Nephron progenitor cell (in vitro differentiated cells): ENCODE measurements around the gene ATP8B3.

Source experiments
- DNase-seq: peaks from one replicate; pipeline ENCODE4 v3.0.0; 2021
- H3K27ac Mint-ChIP-seq: 2 replicates; pipeline ENCODE4 v1.8.0; 2021; ENCODE audit warnings: mild to moderate bottlenecking, moderate library complexity, mixed read lengths
- H3K27me3 Mint-ChIP-seq: 2 replicates; pipeline ENCODE4 v1.8.0; 2021; ENCODE audit warnings: mild to moderate bottlenecking, low read depth, mixed read lengths; ENCODE audit not compliant: poor library complexity
- H3K36me3 Mint-ChIP-seq: 2 replicates; pipeline ENCODE4 v1.8.0; 2021; ENCODE audit warnings: low read depth, mixed read lengths
- H3K4me1 Mint-ChIP-seq: 2 replicates; pipeline ENCODE4 v1.8.0; 2021; ENCODE audit warnings: mixed read lengths
- H3K4me3 Mint-ChIP-seq: 2 replicates; pipeline ENCODE4 v1.8.0; 2021; ENCODE audit warnings: mild to moderate bottlenecking, moderate library complexity, mixed read lengths
- H3K9me3 Mint-ChIP-seq: 2 replicates; pipeline ENCODE4 v1.8.0; 2021; ENCODE audit warnings: mild to moderate bottlenecking, moderate library complexity, mixed read lengths
- CTCF ChIP-seq: fragments of 200-600 bp; sonication (generic); IDR thresholded peaks from 2 replicates; pipeline ENCODE4 v1.5.0; 2021; ENCODE audit warnings: antibody characterized with exemption

The ATP8B3 gene

GRCh38 chr19:1744133-1744665, 67.9 kb downstream of the ATP8B3 start:
- no peak overlapping the region for H3K27ac Mint-ChIP-seq
- no peak overlapping the region for H3K4me3 Mint-ChIP-seq
- H3K36me3 Mint-ChIP-seq = no peaks in the 10 kb centered on the region
- DNase-seq = no peak
- no peak for TF ChIP-seq CTCF
- H3K27me3 Mint-ChIP-seq = peaks cover 98% of the 10 kb centered on the region
- H3K4me1 Mint-ChIP-seq = peaks cover 5% of the 10 kb centered on the region
- peaks cover 16% of the 10 kb centered on the region for H3K9me3 Mint-ChIP-seq

- TF ChIP-seq CTCF = no peak
- Mint-ChIP-seq H3K27ac (no peak overlapping the region), H3K4me3 (no peak overlapping the region), H3K27me3 (peaks cover 98% of the 10 kb centered on the region), H3K4me1 (peaks cover 5% of the 10 kb centered on the region), H3K9me3 (peaks cover 16% of the 10 kb centered on the region), H3K36me3 (no peaks in the 10 kb centered on the region)
- DNase-seq = no peak
Measured at GRCh38 chr19:1742989-1743696, 68.9 kb downstream of the ATP8B3 start.

DNA sequence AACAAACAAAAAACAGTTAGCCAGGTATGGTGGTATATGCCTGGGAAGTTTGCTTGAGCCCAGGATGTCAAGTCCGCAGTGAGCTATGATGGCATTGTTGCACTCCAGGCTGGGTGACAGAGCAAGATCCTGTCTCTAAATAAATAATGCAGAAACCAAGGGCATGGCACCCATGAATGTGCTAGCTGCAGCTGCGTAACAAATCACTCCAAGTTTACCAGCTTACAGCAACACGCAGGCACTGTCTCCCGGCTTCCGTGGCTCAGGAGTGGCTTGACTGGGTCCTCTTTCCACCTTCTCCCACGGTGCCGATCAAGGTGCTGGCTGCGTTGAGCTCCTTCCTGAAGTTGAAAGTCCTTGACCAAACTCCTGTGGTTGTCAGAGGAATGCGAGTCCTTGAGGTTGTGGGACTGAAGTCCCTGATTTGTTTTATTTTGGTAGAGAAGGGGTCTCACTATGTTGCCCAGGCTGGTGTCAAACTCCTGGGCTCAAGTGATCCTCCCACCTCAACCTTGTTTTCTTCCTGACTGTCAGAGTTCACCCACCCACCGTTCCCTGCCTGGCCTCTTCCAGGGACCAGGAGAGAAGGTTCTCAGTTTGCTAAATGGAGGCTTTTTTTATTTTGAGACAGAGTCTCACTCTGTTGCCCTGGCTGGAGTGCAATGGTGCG, 72.0 kb downstream of the ATP8B3 start:
- TF ChIP-seq CTCF = no peak
- H3K27ac Mint-ChIP-seq = no peak overlapping the region
- no peak overlapping the region for H3K4me3 Mint-ChIP-seq

DNA sequence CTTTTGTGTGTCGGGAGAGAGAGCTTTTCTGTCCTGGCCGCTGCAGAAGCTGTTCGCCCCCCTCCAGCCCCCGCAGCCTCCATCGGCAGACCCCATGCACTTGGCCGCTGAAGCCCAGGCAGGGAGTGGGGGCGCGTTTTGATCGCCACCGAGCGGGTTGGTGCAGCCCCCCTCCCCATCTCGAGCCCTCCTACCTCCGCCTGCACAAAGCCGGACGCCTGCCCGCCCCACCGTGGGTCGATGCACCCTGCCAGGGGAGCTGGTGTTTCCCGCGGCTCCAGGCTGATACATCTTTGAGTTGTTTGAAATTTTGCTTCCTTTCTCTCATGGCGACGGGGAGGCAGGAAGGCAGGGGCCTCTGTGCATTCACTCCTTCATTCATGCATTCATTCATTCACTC, 75.1 kb downstream of the ATP8B3 start:
- no peaks in the 10 kb centered on the region for H3K4me1 Mint-ChIP-seq

More for the DNA sequence above, 72.0 kb downstream of the ATP8B3 start:
- H3K36me3 Mint-ChIP-seq = no peaks in the 10 kb centered on the region
- H3K4me1 Mint-ChIP-seq = no peaks in the 10 kb centered on the region
- H3K9me3 Mint-ChIP-seq = peaks cover 16% of the 10 kb centered on the region
- peaks cover 95% of the 10 kb centered on the region for H3K27me3 Mint-ChIP-seq
- DNase-seq = no peak

GRCh38 chr19:1736280-1736679, 75.8 kb downstream of the ATP8B3 start:
- Mint-ChIP-seq H3K27me3 (peaks cover 96% of the 10 kb centered on the region), H3K27ac (no peak overlapping the region), H3K4me1 (no peaks in the 10 kb centered on the region), H3K9me3 (peaks cover 12% of the 10 kb centered on the region), H3K4me3 (no peak overlapping the region), H3K36me3 (no peaks in the 10 kb centered on the region)
- DNase-seq = no peak
- no peak for TF ChIP-seq CTCF

More for the DNA sequence above, 75.1 kb downstream of the ATP8B3 start:
- Mint-ChIP-seq H3K36me3 (no peaks in the 10 kb centered on the region), H3K27ac (no peak overlapping the region), H3K27me3 (peaks cover 96% of the 10 kb centered on the region), H3K9me3 (peaks cover 16% of the 10 kb centered on the region), H3K4me3 (no peak overlapping the region)
- no peak for DNase-seq
- TF ChIP-seq CTCF = no peak
